GM19099 (cell line): ENCODE data around the gene CHIT1.

Experiments
- POLR2A ChIP-seq: IDR thresholded peaks from 3 replicates; pipeline ENCODE4 v1.6.1; 2011; ENCODE audit warnings: low read depth; ENCODE audit not compliant: insufficient read length; ENCODE audit errors: extremely low read depth

The CHIT1 gene

DNA sequence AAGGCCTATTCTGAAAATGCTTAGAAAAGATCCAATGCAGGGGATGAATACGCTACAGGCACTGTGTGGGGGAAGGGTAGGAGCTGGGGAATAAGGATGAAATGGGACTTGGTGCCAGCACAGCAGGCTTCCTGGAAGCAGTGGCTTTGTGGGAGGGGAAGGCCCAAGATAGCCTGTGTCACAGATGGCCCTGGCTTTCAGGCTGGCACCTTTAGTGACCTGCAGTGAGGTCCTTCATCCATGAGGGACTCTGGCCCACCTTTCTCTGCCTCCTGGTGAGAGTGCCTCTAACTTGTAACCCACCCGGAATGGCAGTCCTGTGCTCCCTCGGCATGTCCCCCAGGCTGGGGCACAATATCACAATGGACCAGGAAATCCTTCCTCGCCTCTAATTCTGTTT, 43.9 kb downstream of the CHIT1 start:
- no peak for TF ChIP-seq POLR2A

DNA sequence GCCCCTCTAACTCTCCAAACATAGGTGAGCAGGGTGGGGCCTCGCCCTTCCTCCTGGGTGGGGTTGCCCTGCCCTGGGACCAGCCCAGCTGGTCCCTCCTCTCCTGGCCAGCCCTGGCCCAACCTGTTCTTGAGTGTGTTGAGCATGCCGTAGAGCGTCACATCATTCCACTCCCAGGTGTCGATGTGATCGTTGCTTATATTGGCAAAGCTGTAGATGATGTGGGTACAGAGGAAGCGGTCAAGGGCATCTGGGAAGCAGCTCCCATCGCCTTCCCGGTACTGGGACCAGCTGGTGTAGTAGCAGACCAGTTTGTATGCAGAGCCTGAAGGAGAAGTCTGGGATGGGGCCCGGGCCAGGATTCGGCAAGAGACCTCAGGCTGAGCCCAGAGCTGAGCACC, 44.4 kb downstream of the CHIT1 start:
- no peak for TF ChIP-seq POLR2A

DNA sequence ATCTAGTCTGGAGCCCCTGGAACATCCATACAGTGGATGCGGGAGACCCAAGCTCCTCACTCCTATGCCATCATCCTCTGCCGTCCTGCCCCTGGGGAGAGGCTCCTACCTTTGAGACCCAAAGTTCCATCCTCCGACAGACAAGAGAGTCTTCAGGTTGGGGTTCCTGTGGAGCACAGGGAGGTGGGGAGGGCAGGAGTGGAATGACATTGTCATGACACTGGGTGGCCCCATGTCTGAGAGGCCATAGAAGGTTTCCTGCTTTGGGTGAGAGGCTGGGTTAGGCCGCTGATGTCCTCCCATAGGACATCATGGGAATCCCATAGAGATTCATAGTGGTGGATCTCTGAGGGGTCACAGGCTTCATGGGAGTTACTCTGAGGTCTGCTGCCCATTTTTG, 45.0 kb downstream of the CHIT1 start:
- TF ChIP-seq POLR2A, result no peak

DNA sequence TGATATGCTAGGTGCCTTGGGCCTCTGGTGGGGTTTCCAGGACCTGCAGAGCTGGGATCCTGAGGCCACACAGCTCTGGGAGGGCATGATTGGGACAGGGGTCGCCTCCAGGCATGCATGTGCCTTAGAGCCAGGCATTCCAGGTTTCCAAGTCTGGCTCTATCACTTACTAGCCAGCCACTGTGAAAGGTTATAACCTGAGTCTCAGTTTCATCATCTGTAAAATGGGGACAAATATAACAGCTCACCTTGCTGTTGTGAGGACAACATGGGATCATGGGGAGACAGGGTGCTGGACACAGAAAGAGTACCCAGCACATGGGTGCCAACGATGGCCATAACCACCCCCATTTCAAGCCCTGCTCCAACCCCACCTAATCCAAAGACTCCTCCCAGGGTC, 45.6 kb downstream of the CHIT1 start:
- TF ChIP-seq POLR2A, result no peak

DNA sequence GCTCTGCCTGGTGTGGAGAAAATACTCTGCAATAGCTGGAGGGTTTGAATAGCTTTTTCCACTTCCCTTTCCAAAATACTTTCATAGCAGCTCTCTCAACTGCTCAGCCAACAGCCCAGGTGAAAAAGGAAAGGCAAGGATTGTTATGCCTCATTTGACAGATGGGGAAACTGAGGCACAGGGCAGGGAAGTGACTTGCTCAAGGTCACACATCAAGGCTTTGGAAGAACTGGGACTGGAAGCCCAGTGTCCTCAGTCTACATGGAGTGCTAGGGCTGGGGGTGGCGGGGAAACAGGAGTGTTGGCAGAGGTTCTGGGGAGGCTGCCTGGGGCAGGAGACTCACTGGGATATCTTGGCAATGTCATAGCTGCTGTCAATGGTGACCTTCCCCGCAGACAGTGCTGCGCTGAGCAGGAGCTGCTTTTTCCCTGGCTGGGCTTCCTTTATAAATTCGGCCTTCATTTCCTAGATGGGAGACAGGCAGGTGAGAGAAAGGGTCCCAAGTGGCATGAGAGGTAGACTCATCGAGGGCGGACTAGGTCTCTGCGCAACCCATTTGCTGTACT, 47.0 kb downstream of the CHIT1 start:
- no peak for TF ChIP-seq POLR2A

DNA sequence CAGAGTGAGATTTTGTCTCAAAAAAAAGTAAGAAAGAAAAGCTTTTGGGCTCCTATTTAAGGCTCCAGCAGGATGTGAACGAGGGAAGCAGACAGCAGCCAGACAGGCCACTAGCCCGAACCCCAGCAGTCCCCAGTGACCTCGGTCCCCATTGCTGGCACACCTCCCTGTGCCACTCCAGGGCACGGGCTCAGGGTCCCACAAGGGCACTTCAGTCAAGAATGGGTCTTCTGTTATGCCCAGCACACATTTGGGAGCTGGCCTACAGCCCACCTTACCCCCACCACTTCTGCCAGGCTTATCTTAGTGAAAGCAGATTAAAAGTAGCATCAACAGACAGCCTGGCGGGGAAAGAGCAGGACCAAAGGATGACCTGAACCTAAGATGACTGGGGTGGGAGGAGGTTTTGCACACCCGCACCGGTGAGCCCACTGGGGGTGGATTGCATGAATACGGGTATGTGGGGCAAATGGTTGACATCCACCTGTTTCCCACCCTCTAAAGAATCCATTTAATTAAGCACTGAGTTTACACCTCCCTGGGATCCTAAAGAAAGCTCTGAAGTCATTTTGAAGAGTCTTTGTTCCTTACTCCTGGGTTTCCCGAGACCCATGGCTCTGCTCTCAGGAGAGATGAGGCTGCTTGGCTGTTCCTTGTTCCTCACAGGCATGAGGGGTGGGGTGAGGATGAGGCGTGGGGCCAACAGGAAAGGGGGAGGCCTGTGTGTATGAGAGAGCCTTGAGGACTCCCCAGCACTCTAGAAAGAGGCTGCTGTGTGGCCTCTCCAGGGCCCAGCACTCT, 47.7 kb downstream of the CHIT1 start:
- no peak for TF ChIP-seq POLR2A

DNA sequence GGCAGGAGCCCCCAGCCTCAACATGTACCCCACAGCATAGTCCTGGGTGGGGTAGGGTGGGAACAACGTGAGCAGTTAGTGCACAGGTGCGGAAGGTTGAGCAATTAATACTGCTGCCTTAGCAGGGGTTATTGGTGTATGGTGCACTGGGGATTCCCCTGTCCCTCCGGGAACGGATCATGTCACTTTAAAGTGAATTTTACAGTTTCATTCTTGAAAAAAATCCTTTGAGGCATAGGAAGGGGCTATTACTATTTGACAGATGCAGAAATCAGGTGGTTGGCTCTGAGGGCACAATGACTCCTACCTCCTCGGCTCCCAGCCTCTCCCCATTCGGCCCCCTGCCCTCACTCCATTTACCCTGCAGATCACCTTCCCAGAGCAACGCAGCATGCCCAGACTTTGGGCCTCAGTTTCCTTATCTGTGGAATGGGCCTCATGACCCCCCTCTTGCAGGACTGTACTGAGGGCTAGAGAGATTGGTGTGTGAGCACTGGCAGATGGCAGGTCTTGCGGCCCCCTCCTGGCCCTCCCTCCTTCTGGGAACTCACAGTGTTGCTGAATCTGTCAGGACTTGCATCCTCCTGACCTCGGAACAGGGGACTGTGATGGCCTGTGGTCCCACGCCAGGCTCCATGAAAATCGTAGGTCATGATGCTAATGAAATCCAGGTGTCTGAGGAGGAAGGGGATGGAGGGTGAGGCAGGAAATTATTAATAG, 48.7 kb downstream of the CHIT1 start:
- TF ChIP-seq POLR2A, result no peak

DNA sequence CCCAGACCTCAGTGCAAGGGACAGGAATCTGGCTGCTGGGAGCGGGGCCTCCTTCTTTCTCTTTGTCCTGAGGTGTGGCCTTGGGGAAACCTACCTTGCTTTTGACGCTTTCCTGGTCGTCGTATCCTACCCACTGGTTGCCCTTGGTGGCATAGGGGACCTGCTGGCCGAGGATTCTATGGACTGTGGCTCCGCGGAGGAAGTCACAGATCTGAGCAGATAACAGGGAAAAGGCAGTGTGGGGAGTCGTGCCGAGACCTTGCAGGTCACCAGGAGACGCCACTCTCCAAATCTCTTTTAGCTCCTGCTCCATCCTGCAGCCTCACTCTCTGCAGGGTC, 49.8 kb downstream of the CHIT1 start:
- TF ChIP-seq POLR2A, result no peak

DNA sequence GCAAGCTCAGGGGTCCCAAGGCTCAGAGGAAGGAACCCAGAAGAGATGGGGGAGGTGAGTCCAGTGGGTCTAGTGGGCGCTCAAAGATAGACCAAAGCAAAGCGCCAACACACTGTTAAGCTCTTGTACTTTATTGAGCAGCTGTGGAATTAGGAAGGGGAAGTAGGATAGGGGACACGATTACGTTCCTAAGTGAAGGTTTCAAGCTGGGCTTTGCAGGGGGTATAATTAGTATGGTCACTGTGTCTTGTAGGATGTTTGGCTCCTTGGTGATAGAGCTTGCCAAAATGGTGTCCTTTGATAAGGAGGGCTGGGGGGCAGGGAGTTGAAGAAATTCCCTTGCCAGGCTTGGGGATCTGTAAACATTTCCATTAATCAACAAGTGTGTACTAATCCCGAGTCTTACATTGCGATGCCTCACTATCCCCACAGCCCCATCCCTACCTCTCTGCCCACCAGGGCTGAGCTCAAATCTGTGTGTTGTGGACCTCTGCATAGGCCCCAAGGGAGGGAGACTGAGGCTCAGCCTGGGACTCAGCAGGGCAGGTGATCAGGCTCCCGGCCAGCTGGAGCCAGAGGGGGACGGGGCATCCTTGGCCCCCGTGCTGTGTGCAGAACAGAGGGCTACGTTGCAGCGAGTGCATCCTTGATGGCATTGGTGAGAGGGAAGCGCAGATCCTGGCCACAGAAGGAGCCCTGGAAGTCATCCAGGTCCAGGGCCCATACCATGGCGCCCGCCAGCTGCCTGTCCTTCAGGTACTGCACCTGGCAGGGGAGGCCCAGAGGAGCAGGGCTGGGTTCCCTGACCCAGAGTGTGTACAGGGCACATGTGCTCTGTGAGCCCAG, 50.4 kb downstream of the CHIT1 start:
- TF ChIP-seq POLR2A, result no peak

DNA sequence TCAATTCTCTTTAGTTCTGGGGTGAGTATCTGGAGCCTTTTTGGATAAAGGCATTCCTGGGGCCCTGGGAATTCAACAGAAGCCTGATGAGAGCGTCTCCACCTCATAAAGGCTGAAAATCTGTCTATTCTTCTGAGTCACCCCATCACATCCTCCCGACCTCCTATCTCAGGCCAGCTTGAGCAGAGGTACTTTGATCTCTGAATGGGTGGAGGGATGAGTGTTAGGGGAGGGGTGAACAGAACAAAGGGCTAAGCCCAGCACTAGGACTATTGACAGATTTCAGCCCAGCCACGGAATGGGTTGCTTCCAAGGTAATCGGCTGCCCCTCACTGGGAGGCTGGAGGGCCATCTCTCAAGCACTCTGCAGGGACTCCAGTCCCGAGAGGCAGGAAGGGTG, 51.4 kb downstream of the CHIT1 start:
- no peak for TF ChIP-seq POLR2A

DNA sequence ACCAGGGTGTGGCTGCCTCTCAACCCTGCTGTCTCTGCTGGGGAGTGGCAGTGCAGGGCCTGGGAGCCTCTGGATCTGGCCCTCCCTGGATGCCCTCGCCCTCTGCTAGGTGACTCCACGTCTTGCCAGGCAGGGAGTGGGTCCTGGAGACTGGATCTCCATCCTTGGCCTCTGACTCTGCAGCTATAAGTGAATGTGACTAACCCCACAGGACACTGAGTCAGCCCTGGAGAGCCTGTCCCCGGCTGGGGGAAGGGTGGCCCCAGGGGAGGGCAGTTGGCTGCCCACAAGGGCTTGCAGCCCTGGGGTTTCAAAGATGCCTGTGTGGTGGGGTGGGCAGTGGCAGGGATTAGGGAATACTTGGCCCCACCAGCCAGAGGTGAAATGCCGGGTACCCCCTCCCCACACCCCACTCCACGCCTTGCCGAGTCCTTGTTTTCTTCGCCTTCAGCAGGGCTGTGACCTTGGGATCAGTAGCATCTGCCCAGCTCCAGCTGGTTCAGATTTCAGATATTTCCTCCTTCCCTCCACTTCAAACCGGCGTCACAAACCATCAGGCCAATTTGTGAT, 51.9 kb downstream of the CHIT1 start:
- no peak for TF ChIP-seq POLR2A

DNA sequence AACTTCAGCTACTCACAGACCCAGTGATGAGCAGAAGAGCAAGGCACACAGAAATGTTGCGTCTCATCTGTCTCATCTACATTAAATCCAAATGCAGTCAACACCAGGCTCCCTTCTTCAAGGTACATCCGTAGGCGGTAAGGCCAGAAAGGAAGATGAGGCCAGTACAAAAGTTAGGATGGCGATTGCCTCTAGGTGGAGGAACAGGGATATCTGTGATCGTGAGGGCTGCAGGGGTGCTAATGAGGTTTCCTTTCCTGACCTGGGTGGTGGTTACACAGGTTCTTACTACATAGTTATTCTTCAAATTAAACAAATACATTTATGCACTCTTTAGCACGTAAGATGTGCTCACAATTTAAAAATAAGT, 52.5 kb downstream of the CHIT1 start:
- no peak for TF ChIP-seq POLR2A

DNA sequence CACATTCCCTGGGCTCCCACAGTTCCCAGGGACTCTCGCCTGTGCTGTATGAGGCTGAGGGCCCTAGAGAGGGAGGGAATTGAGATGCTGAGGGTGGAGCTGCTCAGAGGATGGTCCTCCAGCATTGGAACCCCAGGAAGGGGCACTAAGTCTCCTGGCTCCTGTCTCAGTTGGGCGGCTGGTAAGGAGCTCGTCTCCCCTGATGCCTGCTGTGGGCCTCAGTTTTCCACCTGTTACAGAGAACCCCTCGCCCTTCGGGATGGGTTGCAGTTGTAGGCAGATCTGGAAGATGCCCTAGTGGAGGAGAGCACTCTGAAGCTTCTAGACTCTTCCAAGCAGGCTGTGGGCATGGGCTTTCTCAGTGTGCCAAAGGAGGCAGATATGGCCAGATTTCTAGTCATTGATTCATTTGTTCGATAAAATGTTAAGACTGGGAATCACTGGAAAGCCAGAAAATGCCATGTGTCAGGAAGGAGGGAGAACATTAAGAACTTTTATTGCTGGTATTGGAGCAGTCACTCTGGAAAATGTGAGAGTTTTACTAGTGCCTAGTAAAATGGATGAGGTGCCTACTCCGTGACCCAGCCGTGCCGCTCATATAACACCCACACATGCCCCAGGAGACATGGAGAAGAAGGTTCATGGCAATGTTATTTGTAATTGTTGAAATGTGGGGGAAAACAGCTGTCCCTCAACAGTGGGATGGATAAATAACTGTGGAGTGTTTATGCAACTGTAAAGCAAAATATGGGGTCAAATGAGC, 53.0 kb downstream of the CHIT1 start:
- TF ChIP-seq POLR2A, result no peak

DNA sequence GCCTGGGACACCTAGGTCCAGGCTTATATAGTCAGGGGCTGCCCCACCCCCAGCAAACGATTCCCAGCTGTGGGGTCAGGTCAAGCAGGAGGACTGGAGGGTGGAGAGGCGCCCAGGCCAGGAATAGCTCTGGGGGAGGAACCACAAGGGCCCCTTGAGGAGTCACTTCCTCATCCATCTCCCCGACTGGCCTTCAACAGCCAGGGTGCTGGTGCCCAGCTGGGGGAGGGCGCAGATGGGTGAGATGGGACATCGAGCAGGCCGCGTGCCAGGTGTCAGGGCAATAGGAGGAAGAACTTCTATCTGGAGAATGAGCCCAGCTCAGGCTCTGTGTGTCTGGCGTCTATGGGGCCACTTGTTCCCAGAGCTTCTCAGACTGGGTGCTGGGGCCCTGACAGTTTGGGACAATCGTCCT, 53.6 kb downstream of the CHIT1 start:
- TF ChIP-seq POLR2A, result no peak
